ENCODE measurements around the gene LRP2.

- TF ChIP-seq, protein P1, sequence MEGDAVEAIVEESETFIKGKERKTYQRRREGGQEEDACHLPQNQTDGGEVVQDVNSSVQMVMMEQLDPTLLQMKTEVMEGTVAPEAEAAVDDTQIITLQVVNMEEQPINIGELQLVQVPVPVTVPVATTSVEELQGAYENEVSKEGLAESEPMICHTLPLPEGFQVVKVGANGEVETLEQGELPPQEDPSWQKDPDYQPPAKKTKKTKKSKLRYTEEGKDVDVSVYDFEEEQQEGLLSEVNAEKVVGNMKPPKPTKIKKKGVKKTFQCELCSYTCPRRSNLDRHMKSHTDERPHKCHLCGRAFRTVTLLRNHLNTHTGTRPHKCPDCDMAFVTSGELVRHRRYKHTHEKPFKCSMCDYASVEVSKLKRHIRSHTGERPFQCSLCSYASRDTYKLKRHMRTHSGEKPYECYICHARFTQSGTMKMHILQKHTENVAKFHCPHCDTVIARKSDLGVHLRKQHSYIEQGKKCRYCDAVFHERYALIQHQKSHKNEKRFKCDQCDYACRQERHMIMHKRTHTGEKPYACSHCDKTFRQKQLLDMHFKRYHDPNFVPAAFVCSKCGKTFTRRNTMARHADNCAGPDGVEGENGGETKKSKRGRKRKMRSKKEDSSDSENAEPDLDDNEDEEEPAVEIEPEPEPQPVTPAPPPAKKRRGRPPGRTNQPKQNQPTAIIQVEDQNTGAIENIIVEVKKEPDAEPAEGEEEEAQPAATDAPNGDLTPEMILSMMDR (IDR thresholded peaks at IDR 0.05; ENCODE audit: poor library complexity), result no peak
- TF ChIP-seq EZH2 (IDR thresholded peaks at IDR 0.05; ENCODE audit: borderline replicate concordance), result no peak
These were observed 173.2 kb downstream of the LRP2 start for GRCh38 chr2:169189132-169189531.

Data from hepatocyte (in vitro differentiated cells).